GM06990 (cell line): ENCODE results near the gene ZNF550.
"Not testable (repeated sequence)": the region's sequence is repeated elsewhere in the genome, so short reads cannot be mapped to it uniquely, and the experiment has no call there.

Experiments
- DNase-seq: peaks from one replicate; pipeline ENCODE4 v3.0.0-alpha.2; 2011; ENCODE audit not compliant: insufficient read length; ENCODE audit errors: extremely low read depth
- H3K27me3 ChIP-seq: replicated peaks from 2 replicates; pipeline ENCODE4 v1.6.0; 2011; ENCODE audit warnings: low read length; ENCODE audit not compliant: control insufficient read depth, insufficient read depth
- H3K36me3 ChIP-seq: 2 replicates; pipeline ENCODE4 v1.5.1; 2011; ENCODE audit warnings: low read length; ENCODE audit not compliant: control insufficient read depth, insufficient read depth
- H3K4me3 ChIP-seq: replicated peaks from 2 replicates; pipeline ENCODE4 v1.5.1; 2011; ENCODE audit warnings: low read depth, mild to moderate bottlenecking, control low read depth, low read length
- TF ChIP-seq, protein P1 (sequence below): IDR thresholded peaks from 2 replicates; pipeline ENCODE4 v1.5.1; 2011; ENCODE audit warnings: low read length, control low read depth, mild to moderate bottlenecking, inconsistent platforms; ENCODE audit not compliant: insufficient read depth, poor library complexity, severe bottlenecking

Gene ZNF550

DNA sequence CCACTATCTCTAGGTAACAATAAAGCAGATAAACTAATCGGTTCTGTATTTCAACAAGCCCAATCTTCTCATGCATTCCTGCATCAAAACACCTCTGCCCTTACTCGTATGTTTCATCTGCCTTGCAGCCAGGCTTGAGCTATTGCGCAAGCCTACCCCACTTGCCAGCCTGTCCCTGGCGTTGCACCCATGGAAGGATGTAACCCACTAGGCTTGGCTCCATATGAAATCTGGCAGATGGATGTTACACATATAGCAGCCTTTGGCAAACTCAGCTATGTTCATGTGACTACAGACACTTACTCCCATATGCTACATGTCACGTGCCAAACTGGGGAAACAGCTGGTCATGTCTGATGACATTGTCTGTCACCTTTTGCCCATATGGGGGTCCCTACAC is 44.4 kb downstream of the ZNF550 start:
- Histone ChIP-seq H3K36me3 (no peaks in the 10 kb centered on the region), H3K4me3 (no peak overlapping the region), H3K27me3 (no peaks in the 10 kb centered on the region)

DNA sequence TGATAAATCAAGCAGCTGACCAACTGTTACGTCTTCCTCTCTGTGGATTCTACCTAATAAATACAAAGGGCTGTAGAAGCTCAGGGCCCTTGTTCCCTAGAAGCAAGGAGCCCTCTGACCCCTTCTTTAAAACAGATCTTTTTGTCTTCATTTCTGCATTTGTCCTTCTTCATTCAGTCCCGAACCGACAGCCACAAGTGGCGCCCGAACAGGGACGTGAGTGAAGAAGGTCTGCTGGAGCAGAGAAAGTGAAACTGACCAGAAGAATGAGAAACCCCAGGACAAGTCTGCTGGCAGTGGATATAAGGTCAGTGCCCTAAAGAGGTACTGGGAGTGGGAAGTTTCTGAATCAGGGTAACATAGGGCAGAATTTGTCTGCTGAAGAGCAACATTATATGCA is 46.8 kb downstream of the ZNF550 start:
- TF ChIP-seq, protein P1, sequence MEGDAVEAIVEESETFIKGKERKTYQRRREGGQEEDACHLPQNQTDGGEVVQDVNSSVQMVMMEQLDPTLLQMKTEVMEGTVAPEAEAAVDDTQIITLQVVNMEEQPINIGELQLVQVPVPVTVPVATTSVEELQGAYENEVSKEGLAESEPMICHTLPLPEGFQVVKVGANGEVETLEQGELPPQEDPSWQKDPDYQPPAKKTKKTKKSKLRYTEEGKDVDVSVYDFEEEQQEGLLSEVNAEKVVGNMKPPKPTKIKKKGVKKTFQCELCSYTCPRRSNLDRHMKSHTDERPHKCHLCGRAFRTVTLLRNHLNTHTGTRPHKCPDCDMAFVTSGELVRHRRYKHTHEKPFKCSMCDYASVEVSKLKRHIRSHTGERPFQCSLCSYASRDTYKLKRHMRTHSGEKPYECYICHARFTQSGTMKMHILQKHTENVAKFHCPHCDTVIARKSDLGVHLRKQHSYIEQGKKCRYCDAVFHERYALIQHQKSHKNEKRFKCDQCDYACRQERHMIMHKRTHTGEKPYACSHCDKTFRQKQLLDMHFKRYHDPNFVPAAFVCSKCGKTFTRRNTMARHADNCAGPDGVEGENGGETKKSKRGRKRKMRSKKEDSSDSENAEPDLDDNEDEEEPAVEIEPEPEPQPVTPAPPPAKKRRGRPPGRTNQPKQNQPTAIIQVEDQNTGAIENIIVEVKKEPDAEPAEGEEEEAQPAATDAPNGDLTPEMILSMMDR: no peak
- no peaks in the 10 kb centered on the region for H3K36me3 ChIP-seq
- H3K4me3 ChIP-seq: no peak overlapping the region
- DNase-seq: no peak
- no peaks in the 10 kb centered on the region for H3K27me3 ChIP-seq

More for the DNA sequence above, 44.4 kb downstream of the ZNF550 start:
- TF ChIP-seq, protein P1: no peak
- DNase-seq: no peak

DNA sequence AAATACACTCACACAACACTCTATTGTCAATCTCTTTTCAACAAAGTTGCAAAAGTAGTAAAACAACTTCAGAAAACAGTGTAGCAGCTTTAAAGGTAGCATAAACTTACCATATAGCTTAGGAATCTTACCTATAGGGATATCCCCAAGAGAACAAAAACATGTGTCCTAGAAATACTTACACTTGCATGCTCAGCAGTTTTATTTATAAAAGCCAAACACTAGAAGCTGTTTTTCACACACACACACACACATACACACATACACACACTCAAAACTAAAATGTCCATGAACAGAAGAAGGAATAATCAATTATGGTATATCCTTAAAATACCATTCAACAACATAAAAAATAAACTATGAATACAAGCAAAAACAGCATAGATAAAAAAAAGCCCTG is 48.2 kb downstream of the ZNF550 start:
- H3K36me3 ChIP-seq: peaks cover 5% of the 10 kb centered on the region
- no peaks in the 10 kb centered on the region for H3K27me3 ChIP-seq
- H3K4me3 ChIP-seq: no peak overlapping the region
- TF ChIP-seq, protein P1: no peak
- DNase-seq: no peak

DNA sequence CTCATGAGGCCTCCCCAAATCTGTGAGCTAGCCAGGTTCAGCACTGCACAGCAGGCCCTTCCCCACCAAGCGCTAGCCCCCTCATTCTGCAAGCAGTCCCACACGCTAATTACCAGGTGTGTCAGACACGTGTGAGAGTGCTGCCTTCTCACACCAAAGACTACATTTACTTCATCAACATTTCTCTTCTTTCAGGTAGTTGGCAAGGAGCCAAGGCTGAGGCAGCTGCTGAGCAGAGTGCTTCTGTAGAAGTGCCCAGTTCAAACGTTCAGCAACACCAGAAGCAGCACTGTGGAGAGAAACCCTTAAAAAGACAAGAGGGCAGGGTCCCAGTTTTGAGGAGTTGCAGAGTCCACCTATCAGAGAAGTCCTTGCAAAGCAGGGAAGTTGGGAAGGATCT is 53.5 kb downstream of the ZNF550 start:
- DNase-seq: no peak
- H3K36me3 ChIP-seq: peaks cover 17% of the 10 kb centered on the region
- H3K4me3 ChIP-seq: no peak overlapping the region
- H3K27me3 ChIP-seq: no peaks in the 10 kb centered on the region
- TF ChIP-seq, protein P1: no peak

DNA sequence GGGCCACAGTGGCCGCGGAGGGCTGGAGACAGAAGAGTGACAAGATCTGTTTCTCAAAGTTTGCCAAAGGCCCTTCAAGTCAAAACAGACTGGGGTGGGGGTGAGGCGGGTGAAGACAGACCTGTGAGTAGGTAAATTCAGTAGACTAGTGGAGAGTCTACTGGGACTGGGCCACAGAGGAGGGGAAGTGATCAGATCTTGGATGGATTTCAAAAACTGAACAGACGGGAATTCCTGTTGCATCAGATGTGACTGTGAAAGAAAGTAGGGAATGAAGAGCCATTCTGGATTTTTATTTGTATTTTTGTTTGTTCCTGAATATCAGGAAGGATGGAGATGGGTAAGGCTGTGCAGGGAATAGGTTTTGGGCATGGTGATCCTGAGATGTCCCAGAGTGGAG is 59.3 kb downstream of the ZNF550 start:
- H3K27me3 ChIP-seq, DNase-seq, H3K36me3 ChIP-seq: not testable (repeated sequence)
- H3K4me3 ChIP-seq: peak overlapping the region; percentile 51

DNA sequence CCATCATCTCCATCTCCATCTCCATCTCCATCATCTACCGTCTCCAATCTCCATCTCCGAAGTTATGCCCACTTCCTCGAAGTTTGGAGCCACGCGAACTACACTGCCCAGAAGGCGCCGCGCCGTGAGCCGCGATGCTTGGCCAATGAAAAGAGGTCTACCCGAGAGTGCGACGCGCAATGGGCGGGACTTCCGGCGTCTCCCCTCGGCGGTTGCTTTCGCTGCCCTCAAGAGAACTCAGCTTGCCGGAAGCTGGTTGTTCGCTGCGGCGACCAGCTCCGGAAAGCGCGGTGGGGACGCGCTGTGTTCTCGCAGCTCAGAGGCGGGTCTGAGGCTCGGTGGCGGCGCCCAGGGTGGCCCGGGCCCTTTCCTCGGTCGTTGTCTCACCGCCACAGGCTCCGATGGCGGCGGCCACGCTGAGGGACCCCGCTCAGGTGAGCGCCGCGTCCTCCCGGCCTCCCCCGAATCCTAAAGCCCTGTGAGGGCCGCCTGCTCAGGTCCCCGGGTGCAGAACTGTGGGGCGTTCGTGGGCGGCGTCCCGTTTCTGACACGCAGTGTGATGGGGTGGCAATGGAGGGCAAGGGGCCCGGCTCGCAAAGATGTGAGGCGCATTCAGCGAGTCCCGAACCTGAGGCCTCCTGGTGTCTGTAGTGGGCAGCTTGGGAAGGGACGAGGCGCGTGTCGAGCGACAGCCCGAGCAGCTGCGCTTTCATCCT is 59.8 kb downstream of the ZNF550 start, which contains the start of gene ZNF773:
Gene ZNF773, plus strand, starts transcription at position 259 of the 716 bp plus-strand sequence. Its CDS starts 143 bp downstream, at position 402.
- H3K36me3 ChIP-seq, H3K27me3 ChIP-seq: not testable (repeated sequence)
- peak within 1 kb of the TSS; percentile 75 for H3K4me3 ChIP-seq
- peak; percentile 98 for DNase-seq

DNA sequence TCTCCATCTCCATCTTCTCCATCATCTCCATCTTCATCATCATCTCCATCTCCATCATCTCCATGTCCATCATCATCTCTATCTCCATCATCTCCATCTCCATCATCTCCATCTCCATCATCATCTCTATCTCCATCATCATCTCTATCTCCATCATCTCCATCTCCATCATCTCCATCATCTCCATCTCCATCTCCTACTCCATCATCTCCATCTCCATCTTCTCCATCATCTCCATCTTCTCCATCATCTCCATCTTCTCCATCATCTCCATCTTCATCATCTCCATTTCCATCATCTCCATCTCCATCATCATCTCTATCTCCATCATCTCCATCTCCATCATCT is 60.4 kb downstream of the ZNF550 start:
- not testable (repeated sequence) for DNase-seq, H3K4me3 ChIP-seq, H3K36me3 ChIP-seq

DNA sequence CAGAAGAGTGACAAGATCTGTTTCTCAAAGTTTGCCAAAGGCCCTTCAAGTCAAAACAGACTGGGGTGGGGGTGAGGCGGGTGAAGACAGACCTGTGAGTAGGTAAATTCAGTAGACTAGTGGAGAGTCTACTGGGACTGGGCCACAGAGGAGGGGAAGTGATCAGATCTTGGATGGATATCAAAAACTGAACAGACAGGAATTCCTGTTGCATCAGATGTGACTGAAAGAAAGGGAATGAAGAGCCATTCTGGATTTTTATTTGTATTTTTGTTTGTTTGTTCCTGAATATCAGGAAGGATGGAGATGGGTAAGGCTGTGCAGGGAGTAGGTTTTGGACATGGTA is 71.4 kb downstream of the ZNF550 start:
- not testable (repeated sequence) for DNase-seq
- H3K36me3 ChIP-seq: peaks cover 13% of the 10 kb centered on the region

More for the DNA sequence above, 60.4 kb downstream of the ZNF550 start:
- not testable (repeated sequence) for H3K27me3 ChIP-seq

DNA sequence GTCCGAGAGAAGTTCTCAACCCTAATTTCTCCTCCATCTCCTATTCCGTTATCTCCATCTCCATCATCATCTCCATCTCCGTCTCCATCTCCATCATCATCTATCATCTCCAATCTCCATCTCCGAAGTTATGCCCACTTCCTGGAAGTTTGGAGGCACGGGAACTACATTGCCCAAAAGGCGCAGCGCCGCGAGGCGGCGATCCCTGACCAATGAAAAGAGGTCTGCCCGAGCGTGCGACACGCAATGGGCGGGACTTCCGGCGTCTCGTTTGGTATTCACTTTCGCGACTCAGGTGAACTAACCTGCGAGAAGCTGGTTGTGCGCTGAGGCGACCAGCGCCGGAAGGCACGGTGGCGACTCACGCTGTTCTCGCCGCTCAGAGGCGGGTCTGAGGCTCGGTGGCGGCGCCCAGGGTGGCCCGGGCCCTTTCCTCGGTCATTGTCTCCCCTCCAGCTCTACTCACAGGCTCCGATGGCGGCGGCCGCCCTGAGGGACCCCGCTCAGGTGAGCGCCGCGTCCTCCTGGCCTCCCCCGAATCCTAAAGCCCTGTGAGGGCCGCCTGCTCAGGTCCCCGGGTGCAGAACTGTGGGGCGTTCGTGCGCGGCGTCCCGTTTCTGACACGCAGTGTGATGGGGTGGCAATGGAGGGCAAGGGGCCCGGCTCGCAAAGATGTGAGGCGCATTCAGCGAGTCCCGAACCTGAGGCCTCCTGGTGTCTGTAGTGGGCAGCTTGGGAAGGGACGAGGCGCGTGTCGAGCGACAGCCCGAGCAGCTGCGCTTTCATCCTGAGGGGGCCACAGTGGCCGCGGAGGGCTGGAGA is 72.0 kb downstream of the ZNF550 start, which contains the start of gene ZNF419:
Gene ZNF419, plus strand, starts transcription at position 274 of the 822 bp plus-strand sequence. Its CDS starts 201 bp downstream, at position 475.
- H3K4me3 ChIP-seq: peak within 1 kb of the TSS; percentile 88
- peak; percentile 90 for DNase-seq
- peaks cover 11% of the 10 kb centered on the region for H3K36me3 ChIP-seq
- not testable (repeated sequence) for H3K27me3 ChIP-seq

More for the DNA sequence above, 71.4 kb downstream of the ZNF550 start:
- peak overlapping the region; percentile 33 for H3K4me3 ChIP-seq
- not testable (repeated sequence) for H3K27me3 ChIP-seq
